Adrenal gland (tissue), 5 donors: ENCODE results near the gene RTL10.
A peak's percentile ranks its signal among the peaks of the same experiment; 100 is the strongest.

Experiments used
- POLR2A ChIP-seq, 2 donors: fragments of 450-650 bp; IDR thresholded peaks; one replicate each; pipeline ENCODE4 v1.6.1; 2017; ENCODE audit warnings: antibody characterized with exemption in 2 of 2, mild to moderate bottlenecking in 2 of 2, moderate library complexity in 1 of 2
- TF ChIP-seq, protein P1 (sequence below), 6 experiments: fragments of 450-650 bp in 4 of 6; fragments of 200-600 bp in 2 of 6; sonication (generic) in 1 of 6; IDR thresholded peaks; 1 replicate in 5 of 6; 2 replicates in 1 of 6; pipeline versions ENCODE4 v1.5.1 to v1.8.0; 2016 to 2021; ENCODE audit warnings: antibody characterized with exemption in 6 of 6, mild to moderate bottlenecking in 2 of 6, moderate library complexity in 1 of 6
- donor health status: DM: no; HTN: no; CAD: no.

DNA sequence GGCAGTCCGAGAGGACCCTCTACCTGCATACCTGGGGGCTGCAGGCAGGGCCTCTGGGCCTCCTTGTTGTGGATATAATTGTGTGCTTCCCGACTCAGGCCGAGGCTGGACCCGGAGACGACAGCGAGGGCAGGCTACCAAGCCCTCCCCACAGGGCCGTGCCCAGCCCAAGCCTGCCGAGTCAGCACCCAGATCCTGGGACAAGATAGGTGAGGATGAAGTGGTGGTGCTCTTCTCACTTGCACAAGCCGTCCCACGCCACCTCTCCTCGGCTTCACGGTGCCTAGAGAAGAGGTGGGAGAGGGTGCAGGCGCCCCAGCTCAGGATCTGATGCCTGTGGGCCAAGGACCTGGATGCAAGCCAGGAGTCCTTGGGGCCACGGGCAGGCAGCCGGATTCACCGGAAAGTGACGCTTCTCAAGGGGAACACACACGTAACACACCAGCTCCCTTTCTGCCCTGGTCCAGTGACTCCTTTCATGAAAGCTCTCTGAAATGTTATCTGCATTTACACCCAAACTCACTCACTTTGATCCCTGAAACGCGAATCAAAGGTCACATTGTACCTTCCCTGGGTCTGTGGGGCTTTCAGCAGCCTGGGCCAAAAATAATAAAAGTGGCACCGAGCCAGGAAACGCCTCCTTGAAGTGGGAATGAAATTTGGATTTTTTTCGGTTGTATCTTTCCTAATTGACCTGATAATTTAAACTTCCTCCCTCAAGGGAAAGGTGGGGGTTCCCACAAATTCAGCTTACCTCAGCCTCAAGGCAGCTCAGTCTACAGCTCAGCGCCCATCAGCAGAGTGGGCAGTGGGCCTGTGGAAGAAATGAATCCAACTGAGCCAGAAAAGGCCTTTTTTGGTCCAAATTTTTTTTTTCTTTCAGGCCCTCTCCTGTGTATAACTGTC, 1.1 kb upstream of the RTL10 start:
- TF ChIP-seq, protein P1, sequence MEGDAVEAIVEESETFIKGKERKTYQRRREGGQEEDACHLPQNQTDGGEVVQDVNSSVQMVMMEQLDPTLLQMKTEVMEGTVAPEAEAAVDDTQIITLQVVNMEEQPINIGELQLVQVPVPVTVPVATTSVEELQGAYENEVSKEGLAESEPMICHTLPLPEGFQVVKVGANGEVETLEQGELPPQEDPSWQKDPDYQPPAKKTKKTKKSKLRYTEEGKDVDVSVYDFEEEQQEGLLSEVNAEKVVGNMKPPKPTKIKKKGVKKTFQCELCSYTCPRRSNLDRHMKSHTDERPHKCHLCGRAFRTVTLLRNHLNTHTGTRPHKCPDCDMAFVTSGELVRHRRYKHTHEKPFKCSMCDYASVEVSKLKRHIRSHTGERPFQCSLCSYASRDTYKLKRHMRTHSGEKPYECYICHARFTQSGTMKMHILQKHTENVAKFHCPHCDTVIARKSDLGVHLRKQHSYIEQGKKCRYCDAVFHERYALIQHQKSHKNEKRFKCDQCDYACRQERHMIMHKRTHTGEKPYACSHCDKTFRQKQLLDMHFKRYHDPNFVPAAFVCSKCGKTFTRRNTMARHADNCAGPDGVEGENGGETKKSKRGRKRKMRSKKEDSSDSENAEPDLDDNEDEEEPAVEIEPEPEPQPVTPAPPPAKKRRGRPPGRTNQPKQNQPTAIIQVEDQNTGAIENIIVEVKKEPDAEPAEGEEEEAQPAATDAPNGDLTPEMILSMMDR (IDR thresholded peaks at IDR 0.05): no peak
- peak in 1 of 2 donors; percentile 55 for TF ChIP-seq POLR2A (IDR thresholded peaks at IDR 0.05)
